HL-60 (cell line): ENCODE data around the gene SYNGR1.
"Not testable (repeated sequence)": the region's sequence is repeated elsewhere in the genome, so short reads cannot be mapped to it uniquely, and the experiment has no call there.

ENCODE experiments used
- DNase-seq, 2 experiments: peaks; one replicate each; pipeline ENCODE4 v3.0.0-alpha.2; 2010 to 2020; ENCODE audit warnings: low read depth in 1 of 2, low spot score in 1 of 2
- H3K27ac ChIP-seq: fragments of 250-450 bp; sonication (Bioruptor Pico); replicated peaks from 2 replicates; pipeline ENCODE4 v1.5.1; 2020; ENCODE audit warnings: mild to moderate bottlenecking, moderate library complexity
- H3K27me3 ChIP-seq: fragments of 250-450 bp; sonication (Bioruptor Pico); 2 replicates; pipeline ENCODE4 v1.5.1; 2021; ENCODE audit warnings: mild to moderate bottlenecking, moderate library complexity; ENCODE audit not compliant: insufficient read depth, poor library complexity, severe bottlenecking
- H3K4me3 ChIP-seq: replicated peaks from 2 replicates; pipeline ENCODE4 v1.5.1; 2011; ENCODE audit warnings: mild to moderate bottlenecking, control low read depth, low read length; ENCODE audit not compliant: insufficient read depth
- GABPA ChIP-seq: IDR thresholded peaks from 2 replicates; pipeline ENCODE4 v1.6.1; 2012; ENCODE audit warnings: low read depth
- POLR2AphosphoS5 ChIP-seq: IDR thresholded peaks from 2 replicates; pipeline ENCODE4 v1.6.1; 2012; ENCODE audit warnings: low read depth
- SPI1 ChIP-seq: IDR thresholded peaks from 2 replicates; pipeline ENCODE4 v1.6.1; 2012; ENCODE audit warnings: low read depth, mild to moderate bottlenecking, borderline replicate concordance
- TF ChIP-seq, protein P1 (sequence below): IDR thresholded peaks from 2 replicates; pipeline ENCODE4 v1.6.1; 2012; ENCODE audit warnings: low read depth; ENCODE audit not compliant: insufficient replicate concordance
- TF ChIP-seq, protein P2 (sequence below): IDR thresholded peaks from one replicate; pipeline ENCODE4 v1.5.1; 2011; ENCODE audit warnings: low read length, control low read depth, inconsistent platforms; ENCODE audit not compliant: insufficient read depth

SYNGR1 gene

DNA sequence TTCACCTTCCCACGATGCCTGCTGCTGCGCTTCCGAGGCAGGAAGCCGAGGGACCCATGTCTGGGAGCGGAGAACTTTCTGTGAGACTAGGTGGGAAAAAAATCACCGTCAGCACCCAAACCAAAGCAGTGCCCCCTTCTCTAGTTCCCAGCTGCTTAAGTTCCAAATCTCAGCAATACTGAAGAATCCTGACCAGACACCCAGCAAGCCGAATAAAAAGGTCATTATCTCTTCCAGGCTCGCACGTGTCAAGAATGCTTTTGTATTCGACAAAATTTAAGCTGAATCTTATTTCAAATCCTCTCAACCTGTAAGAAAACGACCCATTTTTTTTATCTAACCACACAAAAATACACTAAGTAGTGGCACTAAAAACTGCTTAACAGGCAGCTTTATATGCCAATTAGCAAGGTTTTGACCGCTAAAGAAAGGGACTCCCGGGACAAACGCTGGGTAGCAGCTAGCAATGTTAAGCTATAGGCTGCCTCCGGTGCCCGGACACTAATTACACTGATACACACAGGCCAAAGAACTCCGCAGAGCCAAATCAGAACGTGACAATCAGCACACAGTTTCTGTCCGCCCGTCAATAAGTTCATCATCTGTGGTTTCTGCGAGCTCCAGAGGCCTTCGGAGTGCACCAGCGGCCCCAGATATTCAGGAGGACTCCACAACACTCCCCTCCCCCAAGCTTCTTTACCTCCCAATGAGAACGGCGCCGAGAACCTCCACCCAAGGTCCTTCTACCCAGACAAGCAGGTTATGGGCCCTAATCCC is 31.1 kb upstream of the SYNGR1 start:
- H3K27me3 ChIP-seq, result no peaks in the 10 kb centered on the region
- DNase-seq, result peak in 1 of 2 experiments; percentile 61
- peak overlapping the region; percentile 83 for H3K4me3 ChIP-seq
- H3K27ac ChIP-seq, result peak overlapping the region; percentile 95
- TF ChIP-seq SPI1 (no peak), POLR2AphosphoS5 (no peak), GABPA (no peak)
- TF ChIP-seq, protein P1, sequence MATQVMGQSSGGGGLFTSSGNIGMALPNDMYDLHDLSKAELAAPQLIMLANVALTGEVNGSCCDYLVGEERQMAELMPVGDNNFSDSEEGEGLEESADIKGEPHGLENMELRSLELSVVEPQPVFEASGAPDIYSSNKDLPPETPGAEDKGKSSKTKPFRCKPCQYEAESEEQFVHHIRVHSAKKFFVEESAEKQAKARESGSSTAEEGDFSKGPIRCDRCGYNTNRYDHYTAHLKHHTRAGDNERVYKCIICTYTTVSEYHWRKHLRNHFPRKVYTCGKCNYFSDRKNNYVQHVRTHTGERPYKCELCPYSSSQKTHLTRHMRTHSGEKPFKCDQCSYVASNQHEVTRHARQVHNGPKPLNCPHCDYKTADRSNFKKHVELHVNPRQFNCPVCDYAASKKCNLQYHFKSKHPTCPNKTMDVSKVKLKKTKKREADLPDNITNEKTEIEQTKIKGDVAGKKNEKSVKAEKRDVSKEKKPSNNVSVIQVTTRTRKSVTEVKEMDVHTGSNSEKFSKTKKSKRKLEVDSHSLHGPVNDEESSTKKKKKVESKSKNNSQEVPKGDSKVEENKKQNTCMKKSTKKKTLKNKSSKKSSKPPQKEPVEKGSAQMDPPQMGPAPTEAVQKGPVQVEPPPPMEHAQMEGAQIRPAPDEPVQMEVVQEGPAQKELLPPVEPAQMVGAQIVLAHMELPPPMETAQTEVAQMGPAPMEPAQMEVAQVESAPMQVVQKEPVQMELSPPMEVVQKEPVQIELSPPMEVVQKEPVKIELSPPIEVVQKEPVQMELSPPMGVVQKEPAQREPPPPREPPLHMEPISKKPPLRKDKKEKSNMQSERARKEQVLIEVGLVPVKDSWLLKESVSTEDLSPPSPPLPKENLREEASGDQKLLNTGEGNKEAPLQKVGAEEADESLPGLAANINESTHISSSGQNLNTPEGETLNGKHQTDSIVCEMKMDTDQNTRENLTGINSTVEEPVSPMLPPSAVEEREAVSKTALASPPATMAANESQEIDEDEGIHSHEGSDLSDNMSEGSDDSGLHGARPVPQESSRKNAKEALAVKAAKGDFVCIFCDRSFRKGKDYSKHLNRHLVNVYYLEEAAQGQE, result no peak
- TF ChIP-seq, protein P2, sequence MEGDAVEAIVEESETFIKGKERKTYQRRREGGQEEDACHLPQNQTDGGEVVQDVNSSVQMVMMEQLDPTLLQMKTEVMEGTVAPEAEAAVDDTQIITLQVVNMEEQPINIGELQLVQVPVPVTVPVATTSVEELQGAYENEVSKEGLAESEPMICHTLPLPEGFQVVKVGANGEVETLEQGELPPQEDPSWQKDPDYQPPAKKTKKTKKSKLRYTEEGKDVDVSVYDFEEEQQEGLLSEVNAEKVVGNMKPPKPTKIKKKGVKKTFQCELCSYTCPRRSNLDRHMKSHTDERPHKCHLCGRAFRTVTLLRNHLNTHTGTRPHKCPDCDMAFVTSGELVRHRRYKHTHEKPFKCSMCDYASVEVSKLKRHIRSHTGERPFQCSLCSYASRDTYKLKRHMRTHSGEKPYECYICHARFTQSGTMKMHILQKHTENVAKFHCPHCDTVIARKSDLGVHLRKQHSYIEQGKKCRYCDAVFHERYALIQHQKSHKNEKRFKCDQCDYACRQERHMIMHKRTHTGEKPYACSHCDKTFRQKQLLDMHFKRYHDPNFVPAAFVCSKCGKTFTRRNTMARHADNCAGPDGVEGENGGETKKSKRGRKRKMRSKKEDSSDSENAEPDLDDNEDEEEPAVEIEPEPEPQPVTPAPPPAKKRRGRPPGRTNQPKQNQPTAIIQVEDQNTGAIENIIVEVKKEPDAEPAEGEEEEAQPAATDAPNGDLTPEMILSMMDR, result no peak

DNA sequence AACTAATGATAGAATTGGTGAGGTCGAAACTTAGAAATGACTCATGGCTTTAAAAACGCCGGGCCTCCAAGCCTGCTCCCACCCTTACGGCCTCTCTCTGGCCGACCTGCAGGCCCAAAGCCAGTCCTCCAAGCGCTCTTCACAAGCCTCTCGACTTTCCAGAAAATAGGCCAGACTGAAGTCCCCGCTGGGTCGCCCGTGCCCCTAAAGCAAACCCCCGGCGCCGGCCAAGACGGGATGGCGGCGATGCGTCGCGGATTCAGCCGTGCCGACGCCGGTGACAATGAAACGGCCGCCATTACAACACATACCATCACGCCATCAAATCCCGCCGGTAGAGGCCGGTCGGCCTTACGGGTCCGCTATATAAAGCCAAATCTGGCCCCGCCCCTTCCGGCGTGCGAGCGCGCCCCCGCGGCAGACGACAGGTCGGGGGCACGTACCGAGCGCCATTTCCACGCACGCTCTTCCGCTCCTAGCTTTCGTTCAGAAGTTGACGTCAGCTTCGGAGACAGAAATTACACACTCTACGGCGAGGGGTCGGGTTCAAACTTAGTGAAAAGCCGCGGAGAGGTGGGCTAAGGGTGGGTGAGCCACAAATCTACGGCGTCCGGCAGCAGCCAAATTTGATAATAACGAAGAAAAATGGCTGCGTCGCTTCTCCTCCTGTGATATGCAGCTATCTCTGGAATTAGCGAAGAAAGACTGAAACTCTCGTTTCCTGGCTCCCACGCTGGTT is 30.3 kb upstream of the SYNGR1 start, which contains the start of gene RPL3:
Gene RPL3, minus strand, starts transcription at position 340 of the 739 bp plus-strand sequence. Its CDS starts 26 bp downstream, at position 314.
- Histone ChIP-seq H3K27ac (peak within 1 kb of the TSS; percentile 95), H3K4me3 (peak within 1 kb of the TSS; percentile 83), H3K27me3 (no peaks in the 10 kb centered on the region)
- peak; percentile 98 to 99 for DNase-seq
- TF ChIP-seq, protein P1, result peak; percentile 82
- TF ChIP-seq SPI1, result no peak; the same call in 1 of the 2 replicates
- TF ChIP-seq POLR2AphosphoS5, result peak; percentile 99
- peak; percentile 73 for TF ChIP-seq GABPA

DNA sequence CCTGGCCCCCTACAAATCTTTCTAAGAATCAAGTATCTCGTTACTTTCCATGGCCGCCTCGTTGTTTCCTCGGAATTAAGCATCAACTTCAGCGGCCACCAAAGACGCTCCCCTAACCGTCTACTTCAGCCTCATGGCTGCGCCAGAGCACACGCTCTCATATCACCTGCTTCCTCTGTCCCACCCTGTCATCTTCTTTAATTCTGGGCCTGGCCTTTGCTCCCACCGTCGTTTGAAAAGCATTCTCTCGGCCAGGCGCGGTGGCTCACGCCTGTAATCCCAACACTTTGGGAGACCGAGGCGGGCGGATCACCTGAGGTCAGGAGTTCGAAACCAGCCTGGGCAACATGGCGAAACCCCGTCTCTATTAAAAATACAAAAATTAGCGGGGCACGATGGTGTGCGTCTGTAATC is 29.2 kb upstream of the SYNGR1 start:
- not testable (repeated sequence) for DNase-seq, H3K27me3 ChIP-seq
- peak overlapping the region; percentile 95 for H3K27ac ChIP-seq
- H3K4me3 ChIP-seq, result peak overlapping the region; percentile 75

DNA sequence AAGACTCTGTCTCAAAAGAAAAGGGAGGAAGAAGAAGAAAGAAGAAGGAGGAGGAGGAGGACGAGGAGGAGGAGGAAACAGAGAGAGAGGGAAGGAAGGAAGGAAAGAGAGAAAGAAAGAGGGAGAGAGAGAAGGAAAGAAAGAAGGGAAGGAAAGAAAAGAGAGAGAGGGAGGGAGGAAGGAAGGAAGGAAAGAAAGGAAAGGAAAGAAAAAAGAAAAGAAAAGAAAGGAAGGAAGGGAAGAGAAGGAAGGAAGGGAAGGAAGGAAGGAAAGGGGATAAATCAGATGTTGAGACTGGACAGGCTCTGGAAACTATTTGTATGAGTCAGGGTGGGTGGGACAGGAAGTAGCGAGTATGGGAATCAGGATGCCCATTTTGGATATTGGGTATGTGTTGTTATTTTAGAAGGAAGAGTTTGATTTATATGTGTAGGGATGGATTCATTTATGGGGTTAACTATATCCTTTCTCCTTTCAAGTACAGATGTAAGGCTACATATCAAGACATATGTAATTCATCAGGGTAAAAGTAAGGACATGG is 24.3 kb upstream of the SYNGR1 start:
- Histone ChIP-seq H3K27ac (no peak overlapping the region), H3K4me3 (no peak overlapping the region), H3K27me3 (no peaks in the 10 kb centered on the region)
- TF ChIP-seq SPI1 (no peak), GABPA (no peak), POLR2AphosphoS5 (no peak)
- TF ChIP-seq, protein P1, result no peak
- TF ChIP-seq, protein P2, result no peak
- no peak for DNase-seq
